Activated CD4-positive, alpha-beta T cell treated with anti-CD3 and anti-CD28 coated beads for 48 hours (primary cell): ENCODE measurements around the gene RCAN2.

ENCODE experiments used
- DNase-seq: peaks from one replicate; pipeline ENCODE4 v3.0.0-alpha.2; 2020

Gene RCAN2

GRCh38 chr6:46246727-46247126 is 244.5 kb downstream of the RCAN2 start:
- no peak for DNase-seq

DNA sequence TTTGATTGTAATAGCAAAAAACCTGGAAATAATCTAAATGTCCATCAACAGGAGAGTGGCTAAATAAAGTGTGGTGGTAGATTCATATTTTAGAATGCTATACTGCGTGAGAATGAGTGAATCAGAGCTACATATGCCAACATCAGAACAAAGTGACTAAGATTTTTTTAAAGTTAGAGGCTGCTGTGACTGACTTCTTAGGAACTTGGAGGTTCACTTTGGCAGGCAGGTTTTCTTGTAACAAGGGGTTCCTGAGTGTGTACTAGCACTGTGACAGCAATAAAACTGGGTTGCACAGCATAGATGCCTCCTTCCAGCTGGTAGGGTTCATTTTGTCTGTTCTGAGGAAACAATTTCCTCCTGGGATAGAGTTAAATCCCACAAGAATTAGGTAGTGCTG is 245.2 kb downstream of the RCAN2 start:
- DNase-seq: no peak

GRCh38 chr6:46244670-46245069 is 246.6 kb downstream of the RCAN2 start:
- DNase-seq: no peak

DNA sequence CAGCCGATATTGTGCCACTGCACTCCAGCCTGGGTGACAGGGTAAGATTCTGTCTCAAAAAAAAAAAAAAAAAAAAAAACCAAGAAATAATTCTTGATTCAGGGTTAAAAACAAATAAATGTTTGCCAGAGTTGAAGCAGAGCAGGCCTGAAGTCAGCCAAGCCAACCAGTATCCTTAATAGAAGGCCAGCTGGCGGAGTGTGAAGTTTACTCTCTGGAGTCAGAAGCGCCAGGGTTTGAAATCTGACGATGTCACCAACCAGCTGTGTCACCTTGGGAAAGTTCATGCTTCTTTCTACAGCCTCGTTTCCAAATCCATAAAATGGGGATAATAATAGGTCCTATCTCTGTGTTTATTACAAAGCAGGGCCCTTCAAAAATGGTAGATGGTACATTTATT is 247.5 kb downstream of the RCAN2 start:
- DNase-seq: no peak

GRCh38 chr6:46242921-46243320 is 248.3 kb downstream of the RCAN2 start:
- DNase-seq: no peak

DNA sequence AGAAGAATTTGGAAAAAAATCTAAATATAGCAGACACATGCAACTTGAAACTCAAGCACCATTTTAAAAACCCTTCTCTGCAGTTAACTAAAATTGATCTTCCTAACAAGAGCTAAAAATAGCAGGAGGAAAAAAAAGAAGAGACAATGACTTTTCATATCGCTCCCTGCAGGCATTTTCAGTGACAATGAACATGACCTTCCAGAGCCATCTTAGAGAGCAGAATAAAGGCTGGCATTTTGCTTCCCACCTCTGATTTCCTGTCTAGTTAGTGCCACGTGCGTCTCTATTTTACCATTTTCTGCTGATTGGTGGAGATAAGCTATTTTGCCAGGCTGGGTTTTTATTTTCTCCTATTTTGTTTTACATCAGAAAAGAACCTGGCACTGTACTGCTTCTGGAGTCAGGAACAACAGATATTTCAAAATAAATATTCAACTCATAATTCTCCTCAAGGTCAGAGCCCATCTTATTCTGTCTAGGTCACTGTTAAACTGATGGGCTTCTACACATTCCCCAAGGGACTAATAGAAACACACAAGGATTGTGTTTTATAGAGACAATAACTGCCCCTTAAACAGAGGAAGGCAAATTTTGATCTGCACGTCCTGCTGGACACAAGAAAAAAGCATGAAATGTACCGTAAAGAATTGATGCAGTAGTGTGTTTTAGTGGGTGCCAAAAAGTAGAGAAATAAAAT is 250.2 kb downstream of the RCAN2 start:
- DNase-seq: no peak

DNA sequence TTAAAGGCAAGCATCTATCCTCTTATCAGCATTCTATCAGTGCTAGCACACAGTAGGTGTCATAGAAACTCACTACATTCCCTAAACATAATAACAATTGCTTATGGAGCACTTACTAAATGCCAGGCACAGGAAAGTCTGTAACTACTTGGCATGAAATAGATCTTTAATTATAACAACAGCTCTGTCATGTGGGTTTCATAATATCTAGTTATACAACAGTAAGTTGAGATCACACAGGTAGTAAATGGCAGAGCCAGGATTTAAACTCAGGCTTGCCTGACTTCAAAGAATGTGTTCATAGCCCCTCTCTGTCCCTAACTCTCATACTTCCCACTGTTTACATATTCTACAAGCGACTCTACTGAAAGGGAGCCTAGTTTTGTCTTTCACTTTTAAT is 254.5 kb downstream of the RCAN2 start:
- no peak for DNase-seq

DNA sequence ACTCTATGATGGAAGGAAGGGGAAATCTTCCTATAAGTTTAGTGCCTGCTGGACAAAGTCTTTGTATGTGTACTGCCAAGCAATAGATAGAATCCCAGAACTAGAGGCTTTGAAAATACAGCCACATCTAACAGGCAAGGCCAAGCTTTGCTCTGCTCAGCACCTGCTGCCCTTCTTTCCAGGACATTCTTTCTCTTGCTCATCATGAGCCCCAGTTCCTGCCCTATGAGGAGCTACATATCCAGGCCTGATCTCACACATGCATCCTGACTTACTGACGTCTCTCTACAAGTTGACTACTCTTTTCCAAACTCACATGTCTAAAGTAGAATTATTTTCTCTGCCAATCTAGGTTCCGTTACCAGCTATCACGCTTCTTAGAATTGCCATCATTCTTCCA is 256.0 kb downstream of the RCAN2 start:
- DNase-seq: no peak

DNA sequence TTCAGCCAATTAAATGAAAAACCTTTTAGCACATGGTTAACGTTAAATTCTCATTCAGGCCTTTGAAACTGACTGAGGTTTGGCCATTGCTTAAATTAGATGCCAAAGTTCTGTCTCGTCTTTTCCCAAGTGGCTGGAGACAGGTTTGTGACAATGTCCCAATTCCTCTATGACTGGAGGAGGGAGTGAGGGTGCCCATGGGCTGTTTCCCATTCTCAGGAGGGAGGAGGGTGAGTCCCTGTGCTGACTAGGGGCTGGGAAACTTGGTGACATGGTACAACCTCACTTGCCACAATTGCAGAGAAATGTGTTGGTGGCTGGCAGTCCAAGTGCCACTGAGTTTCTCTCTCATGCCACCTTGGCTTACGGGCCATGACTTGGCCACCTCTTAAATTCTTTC is 256.5 kb downstream of the RCAN2 start:
- DNase-seq: no peak

DNA sequence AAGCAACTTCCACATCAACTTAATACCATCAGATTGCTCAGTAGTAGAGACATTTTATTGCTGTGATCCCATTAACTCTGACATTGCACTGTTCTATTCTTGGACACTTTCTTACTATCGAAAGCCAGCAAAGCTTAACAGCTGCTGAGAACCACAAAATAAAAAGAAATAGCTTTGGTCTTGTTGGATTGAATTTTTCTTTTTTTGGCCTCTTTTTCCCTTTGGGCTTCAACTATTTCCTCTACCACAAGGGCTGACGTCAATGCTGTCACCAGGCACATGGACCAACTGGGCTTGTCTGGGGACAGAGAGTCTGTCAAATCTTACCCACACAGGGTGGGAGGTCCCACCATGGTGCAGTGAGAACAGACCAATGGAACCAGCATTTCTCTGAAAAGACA is 257.1 kb downstream of the RCAN2 start:
- no peak for DNase-seq

GRCh38 chr6:46233129-46233528 is 258.1 kb downstream of the RCAN2 start:
- no peak for DNase-seq

DNA sequence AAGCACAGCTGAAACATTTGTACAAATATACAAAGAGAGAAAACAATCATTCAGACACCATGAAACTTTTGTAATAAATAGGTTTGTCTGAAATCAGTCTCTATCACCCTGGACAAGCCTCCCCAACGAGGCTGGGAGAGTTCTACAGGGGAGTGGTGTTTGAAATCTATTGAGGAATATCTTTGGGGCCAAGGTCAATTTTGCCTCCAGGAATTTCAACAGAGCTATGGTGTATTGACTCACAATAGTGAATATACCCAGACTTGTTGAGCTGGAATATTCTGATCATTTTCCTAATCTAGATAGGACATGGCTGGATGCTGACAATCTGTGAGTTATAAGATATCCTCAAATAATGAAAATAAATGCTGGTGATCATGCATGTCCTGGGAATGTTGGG is 269.0 kb downstream of the RCAN2 start:
- no peak for DNase-seq

DNA sequence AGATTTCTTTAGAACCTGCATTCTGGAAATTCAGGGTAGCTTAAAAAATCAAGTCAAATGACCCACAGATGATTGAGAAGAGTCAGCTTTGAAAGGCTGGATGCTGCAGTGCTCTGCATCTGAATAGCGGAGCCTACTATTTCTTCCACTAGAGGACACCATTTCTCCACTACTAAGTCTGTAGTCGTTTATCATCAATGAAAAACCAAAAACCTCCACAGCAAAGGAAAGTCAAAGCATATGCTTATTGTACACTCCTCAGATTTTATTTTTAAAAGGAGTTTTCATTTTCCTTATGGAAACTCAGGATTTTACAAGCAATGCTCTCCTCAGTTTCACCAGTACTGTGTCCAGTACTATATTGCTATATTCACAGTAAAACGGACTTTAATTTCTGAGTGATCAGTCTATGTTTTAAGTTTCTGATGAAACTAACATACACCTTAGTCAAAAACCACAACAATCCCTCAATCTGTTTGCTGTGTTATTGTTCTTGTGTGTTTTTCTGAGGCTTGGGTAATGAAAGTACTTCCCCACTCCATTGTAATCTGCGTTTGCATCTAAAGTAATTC is 269.9 kb downstream of the RCAN2 start:
- no peak for DNase-seq

- peak; percentile 50 for DNase-seq
These were observed 270.7 kb downstream of the RCAN2 start for GRCh38 chr6:46220352-46221221.

DNA sequence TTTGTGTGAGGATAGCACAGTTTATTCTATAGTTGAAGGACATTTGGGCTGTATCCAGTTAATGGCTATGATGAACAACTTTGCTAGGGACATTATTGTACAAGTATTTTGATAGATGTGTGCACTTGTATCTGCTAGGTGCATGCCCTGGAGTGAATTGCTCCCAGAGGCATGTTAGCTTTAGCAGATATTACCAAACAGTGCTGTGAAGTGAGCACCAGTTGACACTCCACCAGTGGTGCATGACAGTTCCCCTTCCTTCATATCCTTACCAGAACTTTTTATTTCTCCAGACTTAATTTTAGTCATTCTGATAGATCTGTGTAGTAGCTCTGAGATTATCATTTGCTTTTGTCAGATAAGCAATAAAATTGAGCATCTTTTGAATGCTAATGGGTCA is 271.6 kb downstream of the RCAN2 start:
- no peak for DNase-seq

DNA sequence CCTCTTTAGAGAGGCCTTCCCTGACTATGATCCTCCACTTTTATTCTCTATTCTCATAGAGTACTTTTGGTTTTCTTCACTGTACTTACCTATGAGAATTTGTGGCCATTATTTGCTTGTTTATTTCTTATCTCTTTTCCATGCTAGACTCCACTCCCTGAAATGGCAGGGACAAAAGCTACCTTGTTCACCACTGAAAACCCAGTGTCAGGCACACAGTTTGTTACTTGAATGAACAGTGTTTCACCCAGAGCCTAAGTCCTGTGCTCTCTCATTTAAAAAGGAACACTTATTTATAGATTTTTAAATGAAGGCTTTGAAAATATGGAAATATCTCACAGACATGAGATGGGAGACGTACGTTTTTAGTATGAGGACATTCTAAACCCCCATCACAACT is 272.8 kb downstream of the RCAN2 start:
- no peak for DNase-seq

DNA sequence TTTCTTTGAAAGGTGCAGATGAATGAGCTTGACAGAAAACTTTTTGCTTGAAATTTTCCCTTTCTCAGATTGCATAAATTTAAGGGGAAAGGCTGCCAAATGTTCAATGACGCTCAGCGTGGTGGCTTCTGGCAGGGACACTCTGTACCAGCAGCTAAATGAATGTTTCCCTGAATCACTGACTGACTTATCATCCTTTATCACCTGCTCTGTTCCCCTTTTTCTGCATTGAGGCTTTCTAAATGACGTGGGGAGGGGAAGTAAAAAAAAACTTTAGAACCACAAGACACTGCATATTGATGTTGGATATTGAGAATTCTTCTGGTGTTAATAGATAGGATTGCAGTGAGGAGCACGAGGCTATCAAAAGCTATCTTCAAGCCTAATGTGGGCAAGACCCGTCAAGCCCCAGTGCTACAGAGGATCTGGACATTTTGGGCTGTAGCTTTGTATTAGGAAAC is 273.5 kb downstream of the RCAN2 start:
- DNase-seq: peak; percentile 32

GRCh38 chr6:46216879-46217278 is 274.4 kb downstream of the RCAN2 start:
- no peak for DNase-seq

GRCh38 chr6:46215777-46216176 is 275.5 kb downstream of the RCAN2 start:
- no peak for DNase-seq

- no peak for DNase-seq
These were observed 276.0 kb downstream of the RCAN2 start for GRCh38 chr6:46215213-46215612.

DNA sequence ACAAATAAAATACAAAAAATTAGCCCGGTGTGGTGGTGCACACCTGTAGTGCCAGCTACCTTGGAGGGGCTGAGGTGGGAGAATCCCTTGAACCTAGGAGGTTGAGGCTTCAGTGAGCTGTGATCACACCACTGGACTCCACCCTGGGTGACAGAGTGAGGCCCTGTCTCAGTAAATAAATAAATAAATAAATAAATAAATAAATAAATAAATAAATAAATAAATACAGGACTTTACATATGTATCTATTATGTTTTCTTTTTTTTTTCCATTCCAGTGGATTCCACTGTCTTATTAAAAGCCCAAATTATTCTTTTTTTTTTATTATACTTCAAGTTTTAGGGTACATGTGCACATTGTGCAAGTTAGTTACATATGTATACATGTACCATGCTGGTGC is 279.3 kb downstream of the RCAN2 start:
- no peak for DNase-seq

- DNase-seq: no peak
These were observed 281.0 kb downstream of the RCAN2 start for GRCh38 chr6:46210294-46210693.

DNA sequence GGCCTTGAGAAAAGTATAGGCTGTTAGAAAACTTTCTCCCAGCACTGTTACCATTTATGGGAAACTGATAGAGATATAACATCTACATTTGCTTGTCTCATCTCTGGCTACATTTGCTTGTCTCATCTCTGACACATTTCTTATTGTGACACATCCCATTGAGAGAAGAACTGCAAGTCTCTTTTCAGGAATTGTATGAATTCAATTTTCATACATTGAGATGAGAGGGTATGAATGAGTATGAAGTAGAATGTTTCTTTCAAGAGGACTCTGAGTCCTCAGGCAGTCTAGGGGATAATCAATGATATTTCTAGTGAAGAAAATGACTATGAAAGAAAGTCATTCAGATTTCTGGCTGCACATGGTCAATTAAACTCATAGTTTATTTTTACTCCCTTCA is 282.9 kb downstream of the RCAN2 start:
- no peak for DNase-seq

GRCh38 chr6:46207174-46207573 is 284.1 kb downstream of the RCAN2 start:
- DNase-seq: no peak
